Transverse colon (tissue), 4 donors: Measurements from ENCODE around the gene CAMK1. TPM values are rescaled to one million over a fixed set of nuclear protein-coding genes. Genes with fewer than 3 reads are reported as not detected.

Source experiments
- DNase-seq: peaks from one replicate; pipeline ENCODE4 v3.0.0-alpha.2; 2019
- H3K27ac ChIP-seq, 4 donors: fragments of 200-600 bp; sonication (generic); 2 replicates each; pipeline ENCODE4 v1.5.1; 2016 to 2018; ENCODE audit warnings: inconsistent platforms in 4 of 4
- H3K27me3 ChIP-seq: fragments of 200-600 bp; sonication (generic); 2 replicates; pipeline ENCODE4 v1.5.1; 2017; ENCODE audit warnings: inconsistent platforms
- H3K36me3 ChIP-seq, 4 donors: fragments of 200-600 bp; sonication (generic); 2 replicates each; pipeline ENCODE4 v1.5.1; 2017 to 2019; ENCODE audit warnings: inconsistent platforms in 4 of 4
- H3K4me1 ChIP-seq, 4 donors: fragments of 200-600 bp; sonication (generic); 2 replicates each; pipeline ENCODE4 v1.5.1; 2017 to 2020; ENCODE audit warnings: inconsistent platforms in 4 of 4
- H3K4me3 ChIP-seq, 4 donors: fragments of 200-600 bp; sonication (generic); 1 replicate in 1 of 4; 2 replicates in 3 of 4; pipeline versions ENCODE4 v1.5.1 to v1.6.1; 2017 to 2019; ENCODE audit warnings: inconsistent platforms in 4 of 4
- H3K9me3 ChIP-seq, 2 donors: fragments of 200-600 bp; sonication (generic); 2 replicates each; pipeline ENCODE4 v1.5.1; 2017 to 2019; ENCODE audit warnings: inconsistent platforms in 2 of 2
- EP300 ChIP-seq: sonication (generic); formaldehyde crosslinking; IDR thresholded peaks from one replicate; pipeline ENCODE4 v1.6.1; 2017; ENCODE audit warnings: antibody characterized with exemption, low read depth
- POLR2A ChIP-seq: fragments of 450-650 bp; IDR thresholded peaks from one replicate; pipeline ENCODE4 v1.6.1; 2016; ENCODE audit warnings: antibody characterized with exemption, mild to moderate bottlenecking, moderate library complexity
- POLR2AphosphoS5 ChIP-seq, 3 donors: sonication (generic); formaldehyde crosslinking; IDR thresholded peaks; one replicate each; pipeline ENCODE4 v1.6.1; 2016; ENCODE audit warnings: antibody characterized with exemption in 3 of 3
- WGBS, 2 donors: methylation state at CpG; one replicate each; pipeline ENCODE4 v1.1.5; 2018; ENCODE audit warnings: low coverage in 1 of 2; 5-methylcytosine and 5-hydroxymethylcytosine counted together
- in situ Hi-C, 4 donors: fragments of 200-750 bp; cut with MboI; loops; one replicate each; pipeline versions ENCODE4 v1.15.0 to v1.15.1; 2017; ENCODE audit warnings: low sequenced_read_pairs in 3 of 4, low pct_ligation_motif_present in 1 of 4, low pct_unique_long_range_greater_than_20kb in 1 of 4
- intact Hi-C: fragments of 100-400 bp; cut with DNase I; formaldehyde crosslinking; loops from one replicate; pipeline ENCODE4 v1.15.1; 2023; ENCODE audit warnings: low total_unique reads
- total RNA-seq, 4 donors: library from RNA; depleted of rRNA; stranded (reverse); fragments of >200 nt; gene quantifications; one replicate each; pipeline ENCODE4 v1.1.0, GENCODE V29; 2016
- TF ChIP-seq, protein P1 (sequence below), 5 experiments: fragments of 200-600 bp in 3 of 5; fragments of 450-650 bp in 2 of 5; sonication (generic) in 3 of 5; IDR thresholded peaks; 1 replicate in 2 of 5; 2 replicates in 3 of 5; pipeline ENCODE4 v1.5.1; 2016 to 2017; ENCODE audit warnings: antibody characterized with exemption in 5 of 5, inconsistent platforms in 3 of 5, mild to moderate bottlenecking in 2 of 5, moderate library complexity in 1 of 5

The CAMK1 gene
- total RNA-seq, 4 donors from 2014 or later = 5.6 to 45.0 (median 15.6) TPM

DNA sequence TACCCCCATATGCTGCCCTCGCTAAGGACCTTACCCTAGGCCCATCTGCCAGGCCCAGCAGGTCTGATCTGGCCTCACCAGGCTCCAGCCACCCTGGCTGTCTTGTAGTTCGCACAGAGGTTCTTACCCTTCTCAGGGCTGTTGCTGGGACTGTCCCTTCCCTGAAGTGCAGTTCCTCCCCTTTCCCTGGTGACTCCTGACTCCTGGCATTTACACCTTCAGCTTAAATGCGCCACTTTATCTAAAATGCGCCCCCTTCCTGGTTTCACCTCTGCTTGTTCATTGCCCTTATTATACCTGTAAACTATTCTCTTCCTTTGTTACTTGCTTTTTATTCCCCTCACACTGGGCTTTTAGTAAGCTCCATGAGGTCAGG, 39.5 kb upstream of the CAMK1 start:
- in situ Hi-C loops = no loop called here
- WGBS, 2 donors = 41 to 43% methylated on average over 4 of the region's 4 CpGs
- peak; percentile 49 for DNase-seq

DNA sequence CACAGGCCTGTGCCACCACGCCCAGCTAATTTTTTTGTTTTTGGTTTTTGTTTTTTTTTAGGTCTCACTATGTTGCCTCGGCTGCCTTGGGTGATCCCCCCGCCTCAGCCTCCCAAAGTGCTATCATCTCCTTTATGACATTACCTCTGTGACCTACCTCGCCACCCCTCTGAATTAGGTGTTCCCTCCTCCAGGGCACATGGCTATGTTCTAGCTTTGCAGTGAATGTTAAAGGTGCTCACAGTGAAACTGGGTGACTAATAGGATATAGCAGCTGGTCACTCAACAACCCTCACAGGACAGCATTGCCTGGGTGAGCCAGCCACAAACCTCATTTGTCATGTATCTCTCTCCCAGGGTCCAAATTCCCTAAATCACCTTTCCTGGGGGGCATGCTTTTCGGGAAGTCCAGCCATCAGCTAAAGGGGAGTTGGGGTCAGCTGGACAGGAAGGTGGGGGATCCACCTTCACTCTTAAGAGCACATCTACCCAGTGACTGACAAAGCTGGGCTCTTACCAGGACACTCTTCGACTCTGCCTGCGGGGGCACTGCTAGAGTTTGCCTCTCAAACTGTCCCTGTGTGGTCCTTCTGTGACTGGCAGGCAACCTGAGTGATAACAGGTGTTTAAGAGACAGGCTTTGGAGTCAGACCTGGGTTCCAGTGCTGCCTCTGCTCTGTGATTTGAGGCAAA, 38.7 kb upstream of the CAMK1 start:
- Histone ChIP-seq H3K36me3 (peaks cover 0 to 32% (median 15%) of the 10 kb centered on the region in 4 donors), H3K4me3 (no peak overlapping the region), H3K27ac (peak overlapping the region; percentile 97 to 99 (median 98)), H3K27me3 (no peaks in the 10 kb centered on the region), H3K4me1 (peaks cover 5 to 26% (median 18%) of the 10 kb centered on the region in 4 donors), H3K9me3 (no peaks in the 10 kb centered on the region)
- no peak for TF ChIP-seq EP300
- TF ChIP-seq, protein P1, sequence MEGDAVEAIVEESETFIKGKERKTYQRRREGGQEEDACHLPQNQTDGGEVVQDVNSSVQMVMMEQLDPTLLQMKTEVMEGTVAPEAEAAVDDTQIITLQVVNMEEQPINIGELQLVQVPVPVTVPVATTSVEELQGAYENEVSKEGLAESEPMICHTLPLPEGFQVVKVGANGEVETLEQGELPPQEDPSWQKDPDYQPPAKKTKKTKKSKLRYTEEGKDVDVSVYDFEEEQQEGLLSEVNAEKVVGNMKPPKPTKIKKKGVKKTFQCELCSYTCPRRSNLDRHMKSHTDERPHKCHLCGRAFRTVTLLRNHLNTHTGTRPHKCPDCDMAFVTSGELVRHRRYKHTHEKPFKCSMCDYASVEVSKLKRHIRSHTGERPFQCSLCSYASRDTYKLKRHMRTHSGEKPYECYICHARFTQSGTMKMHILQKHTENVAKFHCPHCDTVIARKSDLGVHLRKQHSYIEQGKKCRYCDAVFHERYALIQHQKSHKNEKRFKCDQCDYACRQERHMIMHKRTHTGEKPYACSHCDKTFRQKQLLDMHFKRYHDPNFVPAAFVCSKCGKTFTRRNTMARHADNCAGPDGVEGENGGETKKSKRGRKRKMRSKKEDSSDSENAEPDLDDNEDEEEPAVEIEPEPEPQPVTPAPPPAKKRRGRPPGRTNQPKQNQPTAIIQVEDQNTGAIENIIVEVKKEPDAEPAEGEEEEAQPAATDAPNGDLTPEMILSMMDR (IDR thresholded peaks at IDR 0.05) = peak in 3 of 5 experiments; percentile 6 to 26 (median 10)
- DNase-seq = peak; percentile 36
- intact Hi-C loops (no loop called here), in situ Hi-C loops (no loop called here)
- WGBS, 2 donors = 62 to 74% methylated on average over 4 to 7 of the region's 7 CpGs

More for the DNA sequence above, 39.5 kb upstream of the CAMK1 start:
- Histone ChIP-seq H3K4me1 (peaks cover 5 to 26% (median 18%) of the 10 kb centered on the region in 4 donors), H3K4me3 (peak overlapping the region in 3 of 4 donors; percentile 66 to 89 (median 84)), H3K36me3 (peaks cover 0 to 25% (median 12%) of the 10 kb centered on the region in 4 donors), H3K27me3 (no peaks in the 10 kb centered on the region), H3K27ac (peak overlapping the region; percentile 97 to 99 (median 98)), H3K9me3 (no peaks in the 10 kb centered on the region)
- intact Hi-C loops = no loop called here
- TF ChIP-seq EP300 (no peak), POLR2A (no peak), POLR2AphosphoS5 (IDR thresholded peaks at IDR 0.05) (no peak)
- TF ChIP-seq, protein P1 (IDR thresholded peaks at IDR 0.05) = peak in 1 of 5 experiments; percentile 11

DNA sequence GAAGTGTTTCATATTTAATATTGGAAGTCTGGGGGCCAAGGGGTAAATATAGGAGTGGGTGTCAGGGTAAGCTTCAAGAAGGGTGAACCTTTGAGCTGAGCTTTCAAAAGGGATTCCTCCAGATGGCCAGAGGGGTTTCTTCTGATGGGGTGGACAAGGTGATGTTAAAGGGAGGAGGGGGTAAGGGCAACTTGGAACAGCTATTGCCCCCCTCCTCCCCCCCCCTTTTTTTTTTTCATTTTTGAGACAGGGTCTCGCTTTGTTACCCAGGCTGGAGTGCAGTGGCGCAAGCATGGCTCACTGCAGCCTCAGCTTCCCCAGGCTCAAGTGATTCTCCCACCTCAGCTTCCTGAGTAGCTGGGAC, 38.2 kb upstream of the CAMK1 start:
- 85 to 88% methylated on average over 2 of the region's 2 CpGs for WGBS, 2 donors
- Histone ChIP-seq H3K27ac (peak overlapping the region in 2 of 4 donors; percentile 97 to 98), H3K4me1 (peaks cover 5 to 26% (median 18%) of the 10 kb centered on the region in 4 donors), H3K36me3 (peaks cover 0 to 38% (median 18%) of the 10 kb centered on the region in 4 donors), H3K27me3 (no peaks in the 10 kb centered on the region), H3K4me3 (no peak overlapping the region), H3K9me3 (no peaks in the 10 kb centered on the region)
- no peak for DNase-seq
- intact Hi-C loops (no loop called here), in situ Hi-C loops (no loop called here)
- no peak for TF ChIP-seq POLR2AphosphoS5 (IDR thresholded peaks at IDR 0.05)
- TF ChIP-seq EP300 = no peak
- no peak for TF ChIP-seq POLR2A
- TF ChIP-seq, protein P1 (IDR thresholded peaks at IDR 0.05) = no peak

GRCh38 chr3:9806688-9807589, 37.2 kb upstream of the CAMK1 start:
- no peak for DNase-seq
- Histone ChIP-seq H3K27me3 (no peaks in the 10 kb centered on the region), H3K4me1 (peaks cover 5 to 26% (median 18%) of the 10 kb centered on the region in 4 donors), H3K36me3 (peaks cover 0 to 42% (median 22%) of the 10 kb centered on the region in 4 donors), H3K9me3 (no peaks in the 10 kb centered on the region), H3K4me3 (no peak overlapping the region), H3K27ac (no peak overlapping the region)
- TF ChIP-seq EP300 (no peak), POLR2A (no peak), POLR2AphosphoS5 (IDR thresholded peaks at IDR 0.05) (no peak)
- TF ChIP-seq, protein P1 (IDR thresholded peaks at IDR 0.05) = no peak
- in situ Hi-C loops = no loop called here
- intact Hi-C loops = no loop called here
- WGBS, 2 donors = 99% methylated on average over 7 of the region's 7 CpGs; no CpG with 5 or more reads in 1 of the 2 donors
